GM12873 (cell line): Measurements from ENCODE around the gene ITGB8.

ENCODE experiments used
- TF ChIP-seq, protein P1 (sequence below): IDR thresholded peaks from 2 replicates; pipeline ENCODE4 v1.5.1; 2012; ENCODE audit warnings: low read depth, mild to moderate bottlenecking, moderate library complexity, low read length, control low read depth; ENCODE audit not compliant: insufficient read depth; ENCODE audit errors: missing control alignments

The ITGB8 gene

DNA sequence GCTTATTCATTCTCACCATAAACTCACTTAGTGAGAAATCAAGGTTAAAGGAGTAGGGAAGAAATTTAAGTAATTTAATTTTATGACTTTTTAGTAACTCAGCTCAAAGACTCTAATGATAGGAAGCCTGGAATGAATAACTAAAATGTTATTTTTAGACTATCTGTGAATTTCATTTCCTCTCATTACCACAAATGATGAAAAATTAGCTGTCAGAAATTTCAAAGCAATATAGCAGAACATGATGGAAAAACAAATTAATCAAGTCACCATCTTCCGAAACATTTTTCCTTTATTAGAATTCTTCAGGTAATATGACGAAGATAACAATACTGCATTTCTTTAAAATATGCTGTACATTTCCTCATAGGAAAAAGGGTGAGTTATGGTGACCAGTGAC lies 2.7 kb upstream of the ITGB8 start:
- TF ChIP-seq, protein P1, sequence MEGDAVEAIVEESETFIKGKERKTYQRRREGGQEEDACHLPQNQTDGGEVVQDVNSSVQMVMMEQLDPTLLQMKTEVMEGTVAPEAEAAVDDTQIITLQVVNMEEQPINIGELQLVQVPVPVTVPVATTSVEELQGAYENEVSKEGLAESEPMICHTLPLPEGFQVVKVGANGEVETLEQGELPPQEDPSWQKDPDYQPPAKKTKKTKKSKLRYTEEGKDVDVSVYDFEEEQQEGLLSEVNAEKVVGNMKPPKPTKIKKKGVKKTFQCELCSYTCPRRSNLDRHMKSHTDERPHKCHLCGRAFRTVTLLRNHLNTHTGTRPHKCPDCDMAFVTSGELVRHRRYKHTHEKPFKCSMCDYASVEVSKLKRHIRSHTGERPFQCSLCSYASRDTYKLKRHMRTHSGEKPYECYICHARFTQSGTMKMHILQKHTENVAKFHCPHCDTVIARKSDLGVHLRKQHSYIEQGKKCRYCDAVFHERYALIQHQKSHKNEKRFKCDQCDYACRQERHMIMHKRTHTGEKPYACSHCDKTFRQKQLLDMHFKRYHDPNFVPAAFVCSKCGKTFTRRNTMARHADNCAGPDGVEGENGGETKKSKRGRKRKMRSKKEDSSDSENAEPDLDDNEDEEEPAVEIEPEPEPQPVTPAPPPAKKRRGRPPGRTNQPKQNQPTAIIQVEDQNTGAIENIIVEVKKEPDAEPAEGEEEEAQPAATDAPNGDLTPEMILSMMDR, result no peak

DNA sequence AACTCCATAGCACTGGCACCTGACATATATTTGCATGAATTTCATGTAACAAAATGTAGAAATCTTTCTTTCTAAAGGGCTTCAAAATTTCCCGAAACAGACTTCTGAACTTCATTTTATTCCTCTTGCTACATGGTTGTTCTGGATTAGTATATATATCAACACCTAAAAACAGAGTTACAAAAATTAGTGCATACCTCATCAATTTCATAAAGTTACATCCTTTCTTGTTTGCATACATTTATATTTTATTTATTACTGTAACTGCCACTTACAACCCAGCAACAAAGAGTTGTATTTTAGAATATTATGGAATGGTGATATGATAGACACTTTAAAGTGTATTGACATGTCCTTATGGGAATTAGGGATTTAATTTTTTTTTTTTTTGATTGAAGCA lies 2.0 kb upstream of the ITGB8 start:
- TF ChIP-seq, protein P1, result no peak

GRCh38 chr7:20329389-20330238 lies 1.1 kb upstream of the ITGB8 start:
- TF ChIP-seq, protein P1, result no peak

DNA sequence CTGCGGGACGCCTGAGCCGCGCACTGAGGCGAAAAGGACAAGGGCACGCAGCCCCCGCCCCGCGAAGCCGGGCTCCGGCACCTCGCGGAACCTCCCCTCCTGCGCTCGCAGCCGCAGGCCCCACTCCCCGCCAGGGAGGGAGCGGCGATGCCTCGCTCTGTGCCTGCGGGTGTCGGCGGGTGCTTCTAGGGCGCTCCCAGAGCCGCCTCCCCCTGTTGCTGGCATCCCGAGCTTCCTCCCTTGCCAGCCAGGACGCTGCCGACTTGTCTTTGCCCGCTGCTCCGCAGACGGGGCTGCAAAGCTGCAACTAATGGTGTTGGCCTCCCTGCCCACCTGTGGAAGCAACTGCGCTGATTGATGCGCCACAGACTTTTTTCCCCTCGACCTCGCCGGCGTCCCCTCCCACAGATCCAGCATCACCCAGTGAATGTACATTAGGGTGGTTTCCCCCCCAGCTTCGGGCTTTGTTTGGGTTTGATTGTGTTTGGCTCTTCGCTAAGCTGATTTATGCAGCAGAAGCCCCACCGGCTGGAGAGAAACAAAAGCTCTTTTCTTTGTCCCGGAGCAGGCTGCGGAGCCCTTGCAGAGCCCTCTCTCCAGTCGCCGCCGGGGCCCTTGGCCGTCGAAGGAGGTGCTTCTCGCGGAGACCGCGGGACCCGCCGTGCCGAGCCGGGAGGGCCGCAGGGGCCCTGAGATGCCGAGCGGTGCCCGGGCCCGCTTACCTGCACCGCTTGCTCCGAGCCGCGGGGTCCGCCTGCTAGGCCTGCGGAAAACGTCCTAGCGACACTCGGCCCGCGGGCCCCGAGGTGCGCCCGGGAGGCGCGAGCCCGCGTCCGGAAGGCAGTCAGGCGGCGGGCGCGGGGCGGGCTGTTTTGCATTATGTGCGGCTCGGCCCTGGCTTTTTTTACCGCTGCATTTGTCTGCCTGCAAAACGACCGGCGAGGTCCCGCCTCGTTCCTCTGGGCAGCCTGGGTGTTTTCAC lies 519 bp downstream of the ITGB8 start:
- TF ChIP-seq, protein P1, result peak; percentile 1

- TF ChIP-seq, protein P1, result no peak
Observed at GRCh38 chr7:20331910-20332813, 1.5 kb downstream of the ITGB8 start.

- TF ChIP-seq, protein P1, result no peak
Observed at GRCh38 chr7:20338285-20338684, 7.6 kb downstream of the ITGB8 start.
